Peyer's patch (tissue), 4 donors: ENCODE data around the gene LRRC17.

Experiments
- POLR2A ChIP-seq, 2 donors: fragments of 450-650 bp; IDR thresholded peaks; one replicate each; pipeline ENCODE4 v1.5.1; 2017; ENCODE audit warnings: antibody characterized with exemption in 2 of 2, mild to moderate bottlenecking in 2 of 2, moderate library complexity in 2 of 2
- TF ChIP-seq, protein P1 (sequence below), 6 experiments: fragments of 450-650 bp in 4 of 6; fragments of 200-600 bp in 2 of 6; sonication (generic) in 1 of 6; IDR thresholded peaks; one replicate each; pipeline ENCODE4 v1.5.1; 2017 to 2019; ENCODE audit warnings: antibody characterized with exemption in 6 of 6, mild to moderate bottlenecking in 3 of 6, moderate library complexity in 1 of 6

DNA sequence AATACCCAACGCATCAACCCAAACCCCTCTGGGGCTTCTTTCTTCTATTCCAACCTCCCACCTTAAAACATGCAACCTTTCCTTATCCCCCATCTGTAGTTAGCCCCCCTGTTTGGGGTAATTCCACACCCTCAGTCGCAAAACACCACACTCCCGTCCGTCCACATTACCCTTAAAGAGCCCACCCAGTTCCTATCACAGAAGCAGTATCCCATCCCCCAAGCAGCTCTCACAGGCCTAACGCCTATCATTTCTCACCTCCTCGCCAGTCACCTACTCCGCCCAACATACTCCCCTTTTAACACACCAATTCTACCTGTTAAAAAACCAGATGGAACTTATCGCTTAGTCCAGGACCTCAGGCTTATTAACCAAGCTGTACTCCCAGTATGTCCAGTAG, 63.7 kb downstream of the LRRC17 start:
- TF ChIP-seq, protein P1, sequence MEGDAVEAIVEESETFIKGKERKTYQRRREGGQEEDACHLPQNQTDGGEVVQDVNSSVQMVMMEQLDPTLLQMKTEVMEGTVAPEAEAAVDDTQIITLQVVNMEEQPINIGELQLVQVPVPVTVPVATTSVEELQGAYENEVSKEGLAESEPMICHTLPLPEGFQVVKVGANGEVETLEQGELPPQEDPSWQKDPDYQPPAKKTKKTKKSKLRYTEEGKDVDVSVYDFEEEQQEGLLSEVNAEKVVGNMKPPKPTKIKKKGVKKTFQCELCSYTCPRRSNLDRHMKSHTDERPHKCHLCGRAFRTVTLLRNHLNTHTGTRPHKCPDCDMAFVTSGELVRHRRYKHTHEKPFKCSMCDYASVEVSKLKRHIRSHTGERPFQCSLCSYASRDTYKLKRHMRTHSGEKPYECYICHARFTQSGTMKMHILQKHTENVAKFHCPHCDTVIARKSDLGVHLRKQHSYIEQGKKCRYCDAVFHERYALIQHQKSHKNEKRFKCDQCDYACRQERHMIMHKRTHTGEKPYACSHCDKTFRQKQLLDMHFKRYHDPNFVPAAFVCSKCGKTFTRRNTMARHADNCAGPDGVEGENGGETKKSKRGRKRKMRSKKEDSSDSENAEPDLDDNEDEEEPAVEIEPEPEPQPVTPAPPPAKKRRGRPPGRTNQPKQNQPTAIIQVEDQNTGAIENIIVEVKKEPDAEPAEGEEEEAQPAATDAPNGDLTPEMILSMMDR (IDR thresholded peaks at IDR 0.05) = no peak
- TF ChIP-seq POLR2A (IDR thresholded peaks at IDR 0.05) = no peak
